Erythroblast (primary cell): ENCODE measurements around the gene GLRX5.

ENCODE experiments used
- GATA1 ChIP-seq: IDR thresholded peaks from 2 replicates; pipeline ENCODE4 v1.6.1; 2011; ENCODE audit warnings: low read depth, mild to moderate bottlenecking, control low read depth, low read length, moderate library complexity
- POLR2A ChIP-seq: IDR thresholded peaks from 2 replicates; pipeline ENCODE4 v1.6.1; 2011; ENCODE audit warnings: mild to moderate bottlenecking, low read length

- no peak for TF ChIP-seq POLR2A
- no peak for TF ChIP-seq GATA1
Observed at GRCh38 chr14:95548328-95548929, 13.6 kb downstream of the GLRX5 start.
